Glomerular visceral epithelial cell (primary cell): Measurements from ENCODE around the gene KLC1.
A peak's percentile ranks its signal among the peaks of the same experiment; 100 is the strongest.

Experiments used
- DNase-seq: peaks from one replicate; pipeline ENCODE4 v3.0.0-alpha.2; 2016; ENCODE audit errors: extremely low spot score

KLC1 gene

GRCh38 chr14:103734081-103734888 is 105.3 kb downstream of the KLC1 start:
- DNase-seq: no peak

- DNase-seq: no peak
Observed at GRCh38 chr14:103735022-103735421, 106.0 kb downstream of the KLC1 start.

DNA sequence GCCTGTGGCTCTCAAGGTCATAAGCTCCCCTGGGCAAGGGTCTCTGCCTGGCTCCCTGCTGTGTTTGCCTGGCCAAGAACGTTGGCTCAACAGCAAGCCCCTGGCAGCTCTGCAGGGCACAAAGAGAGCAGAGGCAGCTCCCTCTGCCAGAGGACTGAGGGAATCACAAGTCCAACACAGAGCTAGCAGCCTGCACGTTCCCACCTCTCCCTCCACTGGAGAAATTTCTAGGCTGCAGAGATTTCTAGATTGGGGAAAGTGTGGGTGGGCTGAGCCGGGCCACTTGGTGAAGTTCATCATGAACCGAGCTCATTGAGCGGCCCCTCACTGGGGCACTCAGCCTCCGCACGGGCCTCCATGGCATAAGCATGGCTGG is 106.4 kb downstream of the KLC1 start:
- DNase-seq: no peak

DNA sequence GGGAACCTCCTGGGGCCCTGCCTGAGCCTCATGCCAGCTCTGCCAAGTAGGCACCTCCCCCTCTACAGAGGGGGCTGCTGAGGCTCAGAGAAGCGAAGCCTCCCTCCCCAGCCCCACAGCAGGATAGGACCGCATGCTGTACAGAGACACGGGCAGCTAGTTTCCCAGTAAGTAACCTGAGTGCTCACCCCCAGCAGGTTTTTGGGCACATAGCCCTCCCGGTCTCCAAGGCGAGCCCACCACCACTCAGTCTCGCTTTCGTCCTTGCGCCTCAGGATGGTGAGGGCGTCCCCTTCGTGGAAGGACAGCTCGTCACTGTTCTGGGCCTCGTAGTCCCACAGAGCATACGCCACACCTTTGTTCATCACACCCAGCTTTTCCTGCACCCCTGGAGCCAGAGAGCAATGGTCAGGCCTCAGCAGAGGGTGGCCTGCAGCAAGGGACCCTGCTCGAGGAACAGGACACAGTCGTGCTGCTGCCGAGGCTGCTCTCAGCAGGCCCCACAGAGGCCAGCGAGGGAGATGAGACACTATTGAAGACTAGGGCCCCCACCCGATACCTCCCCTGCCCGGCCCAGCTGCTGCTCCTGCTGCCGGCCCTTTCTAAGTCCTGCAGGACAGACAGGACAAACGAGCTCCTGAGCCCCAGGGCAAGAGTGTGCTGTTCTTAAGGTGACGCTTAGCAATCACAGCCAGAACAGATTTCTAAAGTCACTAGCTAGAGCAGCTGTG is 107.0 kb downstream of the KLC1 start:
- no peak for DNase-seq

DNA sequence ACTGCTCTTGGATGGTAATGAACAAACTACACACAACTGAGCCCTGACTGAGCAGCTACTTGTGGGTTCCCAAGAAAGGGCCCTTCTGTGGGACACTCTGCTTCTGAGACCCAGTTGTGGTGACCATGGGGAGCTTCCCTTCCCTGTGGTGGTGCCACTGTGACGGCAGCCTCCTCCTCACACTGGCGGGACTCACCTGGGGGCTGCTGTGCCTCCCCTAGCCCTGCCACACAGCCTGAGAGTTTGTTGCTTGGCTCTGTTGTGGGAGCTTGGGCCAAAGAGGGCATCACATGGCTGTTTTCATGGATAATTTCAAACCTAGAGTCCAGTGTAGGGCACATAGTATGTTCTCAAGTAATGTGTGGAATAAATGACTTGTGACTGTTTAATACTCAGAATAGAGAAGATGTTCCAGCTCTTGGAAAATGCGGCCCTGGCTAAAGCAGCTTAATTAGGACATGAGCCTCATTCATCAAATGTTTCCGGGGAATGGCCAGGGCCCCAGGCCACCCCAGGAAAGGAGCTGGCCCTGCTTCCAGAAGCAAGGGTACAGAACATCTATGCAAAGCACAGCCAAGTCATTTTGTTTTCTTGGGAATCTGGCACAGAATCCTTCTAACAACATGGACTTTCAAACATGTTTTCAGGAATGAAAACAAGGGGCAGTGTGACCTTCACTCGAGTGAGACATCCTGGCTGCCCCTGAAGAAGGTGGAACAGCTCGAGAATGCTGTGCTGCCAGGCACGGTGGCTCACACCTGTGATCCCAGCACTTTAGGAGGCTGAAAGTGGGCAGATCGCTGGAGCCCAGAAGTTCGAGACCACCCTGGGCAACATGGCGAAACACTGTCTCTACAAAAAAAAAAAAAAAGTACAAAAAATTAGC is 107.8 kb downstream of the KLC1 start:
- no peak for DNase-seq

DNA sequence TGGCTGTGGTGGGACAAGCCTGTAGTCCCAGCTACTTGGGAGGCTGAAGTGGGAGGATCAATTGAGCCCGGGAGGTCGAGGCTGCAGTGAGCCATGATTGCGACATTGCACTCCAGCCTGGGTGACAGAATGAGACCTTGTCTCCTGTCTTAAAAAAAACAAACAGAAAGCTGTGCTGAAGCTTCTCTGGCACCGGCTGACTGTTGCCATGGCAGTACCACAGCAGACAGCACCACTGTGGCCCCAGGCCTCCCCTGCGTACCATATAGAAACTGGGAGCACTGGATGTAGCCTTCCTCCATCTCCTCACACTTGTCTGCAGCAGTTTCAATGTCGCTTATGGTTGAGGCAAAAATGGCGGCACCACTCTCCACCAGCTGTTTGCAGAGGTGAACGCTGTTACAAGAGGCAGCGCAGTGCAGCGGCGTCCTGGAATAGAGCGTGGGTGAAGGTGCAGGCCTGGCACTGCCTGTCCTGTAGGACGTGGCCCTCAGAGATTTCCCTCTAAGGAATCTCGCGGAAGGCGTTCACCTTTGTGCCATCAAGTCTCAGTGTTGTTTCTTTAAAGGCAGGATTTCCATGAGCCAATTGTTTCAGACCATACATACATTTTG is 108.5 kb downstream of the KLC1 start:
- no peak for DNase-seq

GRCh38 chr14:103738166-103738565 is 109.2 kb downstream of the KLC1 start:
- DNase-seq: no peak

DNA sequence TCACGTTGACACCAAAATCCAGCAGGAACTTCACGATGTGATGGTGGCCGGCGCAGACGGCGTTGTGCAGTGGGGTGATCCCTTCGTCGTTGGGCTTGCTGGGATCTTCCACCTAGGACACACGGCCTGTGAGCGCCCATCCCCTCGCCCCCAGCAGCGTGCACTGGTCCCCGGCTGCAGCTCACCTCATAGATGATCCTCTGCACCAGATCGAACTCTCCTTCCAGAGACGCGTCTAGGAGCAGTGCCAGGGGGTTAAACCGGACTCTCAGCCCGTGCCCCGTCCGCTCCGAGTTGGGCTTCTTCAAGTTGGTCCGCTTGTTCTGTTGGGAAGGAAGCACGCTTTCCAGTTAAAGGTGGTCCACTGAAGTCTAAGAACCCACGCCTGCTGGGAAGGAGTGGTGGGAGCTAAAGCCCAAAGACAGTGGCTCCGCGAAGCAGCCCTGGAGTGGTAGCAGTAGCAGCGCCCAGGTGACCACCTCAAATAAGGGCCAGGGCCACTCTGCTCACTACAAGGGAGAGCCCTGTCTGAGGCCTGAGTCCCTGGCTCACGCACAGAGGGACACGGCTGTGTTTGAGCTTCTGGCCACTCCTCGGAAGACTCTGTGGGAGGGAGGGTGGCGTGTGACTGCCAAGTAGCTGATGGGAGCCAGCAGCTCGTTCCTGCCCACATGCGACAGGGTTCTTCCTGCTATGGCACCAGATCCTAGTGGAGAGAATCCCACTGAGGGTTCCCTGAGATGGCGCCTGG is 109.9 kb downstream of the KLC1 start:
- DNase-seq: no peak

- DNase-seq: no peak
Observed at GRCh38 chr14:103739466-103739792, 110.4 kb downstream of the KLC1 start.

DNA sequence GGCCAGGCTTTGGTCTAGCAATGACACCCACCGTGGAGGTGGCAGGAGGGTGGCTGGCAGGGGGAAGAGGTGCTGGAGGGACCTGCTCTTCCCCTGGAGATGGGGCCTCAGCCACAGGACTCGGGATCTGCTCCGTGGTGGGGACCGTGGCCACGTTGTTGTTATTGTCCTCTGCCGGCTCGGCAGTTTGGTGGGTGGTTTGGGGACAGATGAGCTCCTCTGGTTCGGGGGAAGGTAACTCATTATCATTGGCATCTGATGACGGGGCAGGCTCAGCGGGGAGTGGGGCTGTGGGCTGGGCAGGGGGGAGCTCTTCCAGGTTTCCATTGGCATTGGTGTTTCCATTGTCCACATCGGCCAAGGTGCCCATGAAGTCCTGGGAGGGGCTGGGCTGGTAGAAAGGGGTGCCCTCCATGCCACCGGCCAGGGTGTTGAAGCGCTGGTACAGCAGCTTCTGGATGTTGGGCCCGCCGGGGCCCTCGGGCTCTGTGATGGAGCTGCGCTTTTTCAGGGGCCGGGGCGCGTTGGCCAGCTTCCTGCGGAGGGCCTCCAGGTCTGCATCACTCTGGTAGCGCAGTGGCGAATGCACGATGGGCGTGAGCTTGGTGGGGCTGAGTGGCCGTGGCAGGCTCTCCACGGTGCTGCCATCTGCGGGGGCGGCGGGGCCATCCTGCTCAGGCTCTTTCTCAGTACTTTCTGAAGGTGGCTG is 110.9 kb downstream of the KLC1 start:
- no peak for DNase-seq

GRCh38 chr14:103740991-103741689 is 112.1 kb downstream of the KLC1 start:
- DNase-seq: peak; percentile 22

DNA sequence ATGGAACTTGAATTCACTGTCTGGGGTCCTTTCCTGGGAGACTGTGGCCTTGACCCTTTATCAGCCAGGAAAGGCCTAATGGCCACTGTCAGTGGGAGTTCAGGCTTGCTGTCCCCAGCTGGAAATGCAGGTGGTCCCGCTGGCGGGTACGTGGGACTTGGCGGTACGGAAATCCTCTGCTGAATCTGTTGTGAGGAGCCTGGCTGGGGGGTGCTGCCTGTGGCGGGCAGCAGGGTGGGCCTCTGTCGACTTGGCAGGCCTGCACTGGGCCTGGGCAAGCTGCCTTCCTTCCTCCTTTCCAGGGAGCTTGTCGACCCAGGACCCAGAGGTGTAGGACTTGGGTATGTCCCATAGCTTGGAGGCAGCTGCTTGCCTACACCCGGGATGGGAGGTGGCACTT is 112.9 kb downstream of the KLC1 start:
- no peak for DNase-seq

DNA sequence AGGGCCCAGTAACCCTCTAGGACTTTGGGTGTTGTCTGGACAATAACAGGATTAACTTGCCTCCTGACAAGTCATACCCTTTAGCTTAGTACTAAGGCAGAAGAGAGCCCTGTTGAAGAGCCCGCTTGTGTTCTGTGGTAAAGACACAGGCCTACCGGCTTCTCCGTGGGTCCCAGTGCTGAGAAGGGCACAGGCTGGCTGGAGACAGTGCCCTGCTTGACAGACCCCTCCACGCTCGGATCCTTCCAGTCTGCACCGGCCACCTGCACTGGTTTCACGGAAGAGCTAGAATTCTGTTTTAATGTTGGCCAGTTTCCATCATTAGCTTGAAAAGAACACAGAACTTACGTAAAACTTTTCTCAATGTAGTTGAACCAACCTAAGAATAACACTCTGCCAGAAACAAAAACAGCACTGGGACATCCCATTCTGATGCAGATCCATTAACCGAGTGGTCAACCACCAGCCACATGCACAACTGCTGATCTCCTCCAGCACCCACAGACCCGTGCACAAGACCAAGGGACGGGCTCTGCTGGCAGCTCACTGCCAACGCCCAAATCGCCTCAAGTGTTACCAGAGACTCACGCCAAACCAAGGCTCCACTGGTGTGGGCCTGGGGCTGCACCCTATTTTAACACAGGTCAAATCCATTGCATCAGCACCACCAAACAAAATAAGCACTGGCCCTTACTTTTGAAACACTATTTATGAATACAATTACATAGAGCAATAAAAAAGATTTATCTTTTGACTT is 113.7 kb downstream of the KLC1 start:
- DNase-seq: no peak

- no peak for DNase-seq
Observed at GRCh38 chr14:103743691-103744090, 114.7 kb downstream of the KLC1 start.

- DNase-seq: no peak
Observed at GRCh38 chr14:103744621-103745395, 115.8 kb downstream of the KLC1 start.

DNA sequence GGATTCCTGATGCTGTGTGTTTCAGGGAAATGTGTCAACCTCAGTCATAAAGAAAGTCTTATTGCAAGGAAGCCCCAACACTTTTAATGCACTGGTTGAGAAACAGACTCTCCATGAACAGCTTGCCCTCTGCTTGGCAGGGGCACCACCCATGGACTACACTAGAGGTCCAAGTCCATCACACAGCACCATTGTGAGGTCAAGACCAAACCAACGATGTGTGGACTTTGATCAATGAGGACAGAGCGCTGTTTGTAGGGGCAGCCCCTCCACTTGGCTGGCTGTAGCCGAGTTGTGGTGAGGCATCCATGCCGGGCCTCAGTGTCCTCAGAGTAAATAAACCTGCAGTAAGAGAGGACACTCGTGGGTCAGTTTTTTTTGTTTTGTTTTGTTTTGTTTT is 116.4 kb downstream of the KLC1 start:
- DNase-seq: no peak

DNA sequence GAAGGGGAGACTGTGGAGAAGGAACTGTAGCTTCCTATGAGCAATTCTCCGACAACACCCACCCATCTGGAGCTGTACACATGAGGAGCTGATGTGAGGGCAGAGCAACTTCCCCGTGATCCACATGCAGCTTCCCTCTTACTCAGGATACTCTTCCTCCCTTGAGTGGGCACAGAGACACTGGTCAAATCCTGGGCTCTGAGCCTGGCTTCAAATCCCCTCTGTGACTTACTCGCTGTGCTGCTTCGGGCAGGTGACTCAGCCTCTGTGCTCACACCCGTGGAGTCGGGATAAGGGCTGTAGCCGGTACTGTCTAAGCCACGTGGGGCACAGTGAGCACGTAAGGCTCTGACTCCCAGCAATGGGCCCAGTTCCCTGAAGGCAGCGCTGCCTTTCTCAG is 117.7 kb downstream of the KLC1 start:
- peak; percentile 78 for DNase-seq

GRCh38 chr14:103748534-103748857 is 119.5 kb downstream of the KLC1 start:
- no peak for DNase-seq

DNA sequence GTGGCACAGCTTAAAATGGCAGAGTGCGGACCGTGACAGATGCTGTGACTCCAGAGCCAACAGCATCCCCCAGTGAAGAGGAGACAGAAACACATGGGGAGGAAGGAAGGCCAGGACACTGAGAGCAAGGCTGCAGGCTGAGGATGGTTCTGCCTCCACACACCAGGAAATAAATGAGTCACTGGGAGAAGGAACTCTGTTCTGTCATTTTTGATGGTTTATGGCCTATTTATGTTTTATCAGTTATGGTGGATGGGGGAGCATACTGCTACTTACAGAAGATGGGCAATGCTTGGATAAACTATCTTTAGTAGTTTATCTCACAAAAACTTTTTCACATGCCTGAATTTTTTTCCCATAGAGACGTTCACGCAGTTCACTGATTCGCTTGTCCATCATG is 120.4 kb downstream of the KLC1 start:
- no peak for DNase-seq
